ENCODE results near the gene NAA50. TPM values are rescaled to one million over a fixed set of nuclear protein-coding genes. Genes with fewer than 3 reads are reported as not detected.

NAA50 gene
- polyA plus RNA-seq, 4 donors = 17.0 to 89.6 (median 41.0) TPM

DNA sequence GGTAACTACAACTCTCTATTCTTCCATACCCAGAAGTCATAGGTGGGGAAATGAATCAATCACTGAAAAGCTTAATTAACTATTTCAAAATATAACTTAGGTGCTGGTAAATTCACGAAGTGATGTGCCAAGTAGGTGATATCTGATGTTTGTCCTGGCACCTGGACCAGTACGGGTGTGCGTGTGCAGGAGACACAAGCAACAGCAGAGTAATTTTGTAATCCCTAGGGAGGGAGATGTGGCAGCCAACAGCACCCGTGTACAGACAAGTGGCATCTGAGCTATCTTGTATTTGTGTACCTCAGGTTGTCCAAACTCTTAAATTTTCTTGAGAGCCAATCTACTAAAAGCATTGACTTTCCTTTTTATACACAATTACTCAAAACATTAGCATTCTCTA is 72.5 kb downstream of the NAA50 start:
- Histone ChIP-seq H3K4me3 (ENCODE audit: low read depth in 1 of 3, low read length in 3 of 3) (no peak overlapping the region), H3K9me3 (ENCODE audit: control insufficient read depth in 2 of 2, insufficient read depth in 1 of 2, low read depth in 1 of 2, low read length in 1 of 2) (no peaks in the 10 kb centered on the region), H3K27me3 (ENCODE audit: control insufficient read depth in 3 of 3, insufficient read depth in 3 of 3, low read length in 3 of 3) (no peaks in the 10 kb centered on the region), H3K36me3 (ENCODE audit: control insufficient read depth in 3 of 3, insufficient read depth in 2 of 3, low read depth in 1 of 3, low read length in 3 of 3) (peaks cover 0 to 21% (median 8%) of the 10 kb centered on the region in 3 donors), H3K27ac (ENCODE audit: low read depth in 1 of 3, low read length in 2 of 3) (no peak overlapping the region), H3K4me1 (ENCODE audit: control insufficient read depth in 3 of 3, insufficient read depth in 2 of 3, low read depth in 1 of 3, low read length in 2 of 3) (no peaks in the 10 kb centered on the region)
- 78 to 86% (median 79%) methylated on average over 4 of the region's 4 CpGs for WGBS, 3 donors
- DNase-seq = no peak
- FAIRE-seq = no peak

DNA sequence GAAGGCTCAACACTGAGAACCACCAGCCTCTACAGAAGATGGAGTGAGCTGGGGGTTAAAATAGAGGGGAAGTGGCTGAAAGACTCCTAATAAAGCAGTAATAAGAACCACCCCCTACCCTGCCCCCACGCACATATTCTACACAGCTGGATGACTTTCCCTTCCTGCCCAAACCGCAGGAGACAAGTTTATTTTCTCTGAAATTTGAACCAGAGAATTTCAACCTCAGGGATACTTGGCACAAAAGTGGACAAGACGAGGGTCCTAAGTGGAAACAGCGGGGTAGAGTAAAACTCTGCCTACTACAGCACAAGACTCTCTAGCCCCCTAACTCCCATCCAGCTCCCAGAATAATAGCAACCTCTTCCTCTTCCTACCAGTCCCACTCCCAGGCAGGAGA is 78.0 kb downstream of the NAA50 start:
- H3K9me3 ChIP-seq (ENCODE audit: control insufficient read depth in 2 of 2, insufficient read depth in 1 of 2, low read depth in 1 of 2, low read length in 1 of 2) = no peaks in the 10 kb centered on the region
- FAIRE-seq = no peak
- no peak overlapping the region for H3K4me3 ChIP-seq (ENCODE audit: low read depth in 1 of 3, low read length in 3 of 3)
- 57 to 87% (median 79%) methylated on average over 4 of the region's 4 CpGs for WGBS, 3 donors
- no peak for DNase-seq
- H3K36me3 ChIP-seq (ENCODE audit: control insufficient read depth in 3 of 3, insufficient read depth in 2 of 3, low read depth in 1 of 3, low read length in 3 of 3) = peaks cover 0 to 19% (median 6%) of the 10 kb centered on the region in 3 donors
- no peak overlapping the region for H3K27ac ChIP-seq (ENCODE audit: low read depth in 1 of 3, low read length in 2 of 3)
- H3K27me3 ChIP-seq (ENCODE audit: control insufficient read depth in 3 of 3, insufficient read depth in 3 of 3, low read length in 3 of 3) = no peaks in the 10 kb centered on the region
- peaks cover 0 to 23% (median 0%) of the 10 kb centered on the region in 3 donors for H3K4me1 ChIP-seq (ENCODE audit: control insufficient read depth in 3 of 3, insufficient read depth in 2 of 3, low read depth in 1 of 3, low read length in 2 of 3)

Other genes starting within 250 kb of the NAA50 start
- gene SPICE1, start 231.1 kb downstream of the NAA50 start, polyA plus RNA-seq = 10 to 100 TPM in 1 of 4 donors, 1 to 10 TPM in 2, under 1 TPM in 1; 0.89 to 15.1 (median 3.0) TPM
- 10 to 100 TPM in 1 of 4 donors, 1 to 10 TPM in 1, under 1 TPM in 2; 0.45 to 10.5 (median 1.8) TPM for gene SIDT1, start 213.7 kb downstream of the NAA50 start, polyA plus RNA-seq
- gene USF3, start 49.6 kb downstream of the NAA50 start, polyA plus RNA-seq = 10 to 100 TPM in 1 of 4 donors, 1 to 10 TPM in 3; 3.2 to 17.2 (median 7.4) TPM
- gene ATP6V1A, start 786 bp upstream of the NAA50 start, polyA plus RNA-seq = 10 to 100 TPM; 13.8 to 47.7 (median 17.6) TPM
- 10 to 100 TPM in 3 of 4 donors, 1 to 10 TPM in 1; 5.5 to 27.4 (median 22.8) TPM for gene GRAMD1C, start 92.5 kb upstream of the NAA50 start, polyA plus RNA-seq
- gene ZDHHC23, start 201.8 kb upstream of the NAA50 start, polyA plus RNA-seq = 1 to 10 TPM; 3.8 to 9.6 (median 6.0) TPM